ENCODE data around the gene ZSCAN5A.
"Not testable (repeated sequence)": the region's sequence is repeated elsewhere in the genome, so short reads cannot be mapped to it uniquely, and the experiment has no call there.

DNA sequence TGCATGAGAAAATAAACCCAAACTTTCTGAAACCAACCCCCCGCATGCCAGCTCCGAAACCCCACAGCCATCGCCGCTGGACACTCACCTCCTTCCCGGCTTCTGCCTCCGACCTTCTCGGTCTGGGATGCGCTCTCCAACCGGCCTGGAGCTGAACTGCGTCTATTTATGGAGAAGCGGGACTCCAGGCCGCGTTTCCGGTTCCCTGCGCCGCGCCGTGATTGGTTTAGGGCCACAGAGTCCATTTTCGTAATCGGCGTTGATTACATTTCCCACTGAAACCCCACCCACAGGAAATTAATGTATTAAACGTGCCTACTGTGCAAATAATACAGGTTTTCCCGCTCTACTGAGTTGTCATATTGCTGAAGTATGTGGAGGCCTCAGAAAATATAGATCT is 117.0 kb downstream of the ZSCAN5A start, which contains the start of gene ZSCAN5B:
- TF ChIP-seq, protein P1, sequence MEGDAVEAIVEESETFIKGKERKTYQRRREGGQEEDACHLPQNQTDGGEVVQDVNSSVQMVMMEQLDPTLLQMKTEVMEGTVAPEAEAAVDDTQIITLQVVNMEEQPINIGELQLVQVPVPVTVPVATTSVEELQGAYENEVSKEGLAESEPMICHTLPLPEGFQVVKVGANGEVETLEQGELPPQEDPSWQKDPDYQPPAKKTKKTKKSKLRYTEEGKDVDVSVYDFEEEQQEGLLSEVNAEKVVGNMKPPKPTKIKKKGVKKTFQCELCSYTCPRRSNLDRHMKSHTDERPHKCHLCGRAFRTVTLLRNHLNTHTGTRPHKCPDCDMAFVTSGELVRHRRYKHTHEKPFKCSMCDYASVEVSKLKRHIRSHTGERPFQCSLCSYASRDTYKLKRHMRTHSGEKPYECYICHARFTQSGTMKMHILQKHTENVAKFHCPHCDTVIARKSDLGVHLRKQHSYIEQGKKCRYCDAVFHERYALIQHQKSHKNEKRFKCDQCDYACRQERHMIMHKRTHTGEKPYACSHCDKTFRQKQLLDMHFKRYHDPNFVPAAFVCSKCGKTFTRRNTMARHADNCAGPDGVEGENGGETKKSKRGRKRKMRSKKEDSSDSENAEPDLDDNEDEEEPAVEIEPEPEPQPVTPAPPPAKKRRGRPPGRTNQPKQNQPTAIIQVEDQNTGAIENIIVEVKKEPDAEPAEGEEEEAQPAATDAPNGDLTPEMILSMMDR (IDR thresholded peaks at IDR 0.05; ENCODE audit: insufficient read depth, low read depth, low read length): not testable (repeated sequence)
- TF ChIP-seq EZH2 (IDR thresholded peaks at IDR 0.05; ENCODE audit: insufficient read depth, low read length): not testable (repeated sequence)

Data from astrocyte (in vitro differentiated cells and primary cell).